ENCODE data around the gene FIG4. TPM values are rescaled to one million over a fixed set of nuclear protein-coding genes. Genes with fewer than 3 reads are reported as not detected.
"Not testable (repeated sequence)": the region's sequence is repeated elsewhere in the genome, so short reads cannot be mapped to it uniquely, and the experiment has no call there.

FIG4 gene
- polyA plus RNA-seq, 3 donors: 23.6 to 25.6 (median 25.1) TPM

GRCh38 chr6:109738667-109739066 is 47.6 kb downstream of the FIG4 start:
- DNase-seq (ENCODE audit: extremely low read depth in 1 of 11, low read depth in 9 of 11, low spot score in 4 of 11): no peak

- DNase-seq (ENCODE audit: extremely low read depth in 1 of 11, low read depth in 9 of 11, low spot score in 4 of 11): no peak
Measured at GRCh38 chr6:109739686-109740085, 48.6 kb downstream of the FIG4 start.

DNA sequence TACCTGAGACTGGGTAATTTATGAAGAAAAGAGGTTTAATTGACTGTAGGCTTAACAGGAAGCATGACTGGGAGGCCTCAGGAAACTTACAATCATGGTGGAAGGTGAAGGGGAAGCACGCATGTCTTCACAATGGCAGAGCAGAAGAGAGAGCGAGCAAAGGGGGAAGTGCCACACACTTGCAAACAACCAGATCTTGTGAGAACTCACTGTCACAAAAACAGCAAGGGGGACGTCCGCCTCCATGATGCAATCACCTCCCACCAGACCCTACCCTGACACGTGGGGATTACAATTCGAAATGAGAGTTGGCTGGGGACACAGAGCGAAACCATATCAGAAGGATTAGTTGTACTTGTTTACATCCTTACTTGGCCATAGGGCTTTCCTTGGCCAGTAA is 49.7 kb downstream of the FIG4 start:
- no peak for DNase-seq (ENCODE audit: extremely low read depth in 1 of 11, low read depth in 9 of 11, low spot score in 4 of 11)

- DNase-seq (ENCODE audit: extremely low read depth in 1 of 11, low read depth in 9 of 11, low spot score in 4 of 11): no peak
Measured at GRCh38 chr6:109743739-109744138, 52.6 kb downstream of the FIG4 start.

- DNase-seq (ENCODE audit: extremely low read depth in 1 of 11, low read depth in 9 of 11, low spot score in 4 of 11): not testable (repeated sequence)
Measured at GRCh38 chr6:109744779-109745178, 53.7 kb downstream of the FIG4 start.

DNA sequence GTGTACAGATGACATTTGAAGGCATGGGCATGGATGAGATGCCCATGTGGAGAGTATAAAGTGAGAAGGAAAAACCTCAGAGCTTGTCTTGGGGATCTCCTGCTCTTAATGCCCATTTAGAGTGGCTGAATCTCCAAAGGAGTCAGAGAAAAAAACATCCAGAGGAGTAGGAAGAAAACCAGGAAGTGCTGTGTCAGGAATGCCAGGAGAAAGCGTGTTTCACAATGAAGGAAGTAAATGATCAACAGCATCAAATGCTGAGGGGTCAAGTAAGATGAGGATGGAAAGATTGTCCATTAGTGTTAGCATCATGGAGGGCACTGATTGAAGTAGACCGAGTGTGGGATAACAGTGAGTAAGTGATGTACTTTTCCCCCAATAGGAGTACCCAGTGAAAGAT is 56.1 kb downstream of the FIG4 start:
- no peak for DNase-seq (ENCODE audit: extremely low read depth in 1 of 11, low read depth in 9 of 11, low spot score in 4 of 11)

- DNase-seq (ENCODE audit: extremely low read depth in 1 of 11, low read depth in 9 of 11, low spot score in 4 of 11): no peak
Measured at GRCh38 chr6:109759098-109759955, 68.2 kb downstream of the FIG4 start.

- no peak for DNase-seq (ENCODE audit: extremely low read depth in 1 of 11, low read depth in 9 of 11, low spot score in 4 of 11)
Measured at GRCh38 chr6:109760208-109760607, 69.1 kb downstream of the FIG4 start.

DNA sequence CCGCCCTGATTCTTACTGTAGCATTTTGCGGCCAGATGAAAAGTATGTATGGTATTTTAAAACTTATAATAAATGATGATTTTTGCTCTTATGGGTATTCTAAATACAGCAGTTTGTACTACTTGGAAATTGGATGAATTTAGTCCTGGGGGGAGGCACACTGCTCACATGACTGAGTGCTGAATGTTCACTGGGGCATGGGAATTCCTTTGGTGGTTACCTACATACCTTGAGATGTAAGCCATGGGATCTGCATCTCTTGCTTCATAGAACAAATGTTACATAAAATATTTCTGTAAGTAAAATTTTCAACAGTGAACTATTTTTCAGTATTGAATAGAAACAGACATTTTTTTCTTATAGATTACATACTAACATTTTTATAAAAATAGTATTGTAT is 71.1 kb downstream of the FIG4 start:
- DNase-seq (ENCODE audit: extremely low read depth in 1 of 11, low read depth in 9 of 11, low spot score in 4 of 11): peak in 2 of 11 donors; percentile 2 to 4

DNA sequence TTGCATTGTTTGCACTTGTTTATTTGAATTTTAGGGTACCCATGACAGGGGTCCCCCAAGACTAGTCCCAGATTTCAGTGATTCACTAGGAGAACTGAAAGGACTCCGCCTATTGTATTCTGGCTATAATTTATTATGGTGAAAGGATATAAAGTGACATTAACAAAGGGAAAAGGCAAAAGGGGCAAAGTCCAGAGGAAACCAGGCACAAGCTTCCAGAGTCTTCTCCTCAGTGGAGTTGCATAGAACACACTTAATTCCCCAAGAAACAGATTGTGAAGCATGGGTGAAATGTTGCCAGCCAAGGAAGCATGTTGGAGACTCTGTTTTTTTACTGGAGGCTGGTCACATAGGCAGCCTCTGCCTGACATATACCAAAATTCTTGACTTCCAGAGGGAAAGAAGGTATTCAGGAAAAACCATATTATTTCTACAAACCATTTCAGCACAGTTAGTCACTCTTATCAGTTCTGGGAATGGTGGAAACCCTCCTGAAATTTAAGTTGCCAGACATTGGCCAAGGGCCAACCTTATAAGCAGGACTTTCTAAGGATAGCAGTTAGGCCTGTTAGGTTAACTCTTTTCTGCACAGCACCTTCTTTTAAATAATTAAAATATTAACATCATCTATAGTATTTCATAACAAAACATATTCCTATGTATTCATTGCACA is 71.8 kb downstream of the FIG4 start:
- DNase-seq (ENCODE audit: extremely low read depth in 1 of 11, low read depth in 9 of 11, low spot score in 4 of 11): no peak

- DNase-seq (ENCODE audit: extremely low read depth in 1 of 11, low read depth in 9 of 11, low spot score in 4 of 11): no peak
Measured at GRCh38 chr6:109766167-109766566, 75.1 kb downstream of the FIG4 start.

GRCh38 chr6:109767961-109768360 is 76.9 kb downstream of the FIG4 start:
- DNase-seq (ENCODE audit: extremely low read depth in 1 of 11, low read depth in 9 of 11, low spot score in 4 of 11): no peak

DNA sequence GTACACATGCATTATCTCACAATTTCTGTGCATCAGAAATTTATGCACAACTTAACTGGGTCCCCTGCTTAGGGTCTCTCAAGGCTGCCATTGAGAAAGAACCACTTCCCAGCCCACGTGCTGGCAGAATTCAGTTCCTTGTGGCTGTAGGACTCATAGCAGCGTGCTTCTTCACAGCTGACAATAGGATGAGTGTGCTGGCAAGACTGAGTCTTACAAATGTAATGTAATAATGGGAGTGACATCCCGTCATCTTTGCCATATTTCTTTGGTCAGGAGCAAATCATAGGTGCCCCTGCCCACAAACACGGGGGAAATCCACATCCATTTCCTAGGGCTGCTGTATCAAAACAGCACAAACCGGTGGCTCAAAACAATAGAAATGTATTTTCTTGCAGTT is 77.4 kb downstream of the FIG4 start:
- no peak for DNase-seq (ENCODE audit: extremely low read depth in 1 of 11, low read depth in 9 of 11, low spot score in 4 of 11)

DNA sequence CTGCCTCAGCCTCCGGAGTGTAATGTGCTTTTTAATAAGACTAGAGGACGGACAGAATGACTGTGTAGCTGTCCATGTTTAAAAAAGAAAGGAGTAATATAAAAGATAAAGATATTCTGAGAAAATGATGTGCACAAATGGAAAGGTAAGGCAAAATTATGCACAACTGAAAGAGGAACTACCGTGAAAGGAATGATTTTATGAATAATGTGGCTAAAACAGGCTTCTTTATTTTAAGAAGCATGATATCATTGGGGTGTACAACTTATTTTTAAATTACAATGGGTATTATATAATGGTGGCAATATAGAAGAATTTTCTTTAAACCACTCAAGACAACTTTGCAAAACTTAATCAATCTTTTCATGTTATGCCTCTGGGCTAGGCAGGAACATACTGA is 78.1 kb downstream of the FIG4 start:
- DNase-seq (ENCODE audit: extremely low read depth in 1 of 11, low read depth in 9 of 11, low spot score in 4 of 11): no peak

GRCh38 chr6:109770047-109770446 is 79.0 kb downstream of the FIG4 start:
- no peak for DNase-seq (ENCODE audit: extremely low read depth in 1 of 11, low read depth in 9 of 11, low spot score in 4 of 11)

DNA sequence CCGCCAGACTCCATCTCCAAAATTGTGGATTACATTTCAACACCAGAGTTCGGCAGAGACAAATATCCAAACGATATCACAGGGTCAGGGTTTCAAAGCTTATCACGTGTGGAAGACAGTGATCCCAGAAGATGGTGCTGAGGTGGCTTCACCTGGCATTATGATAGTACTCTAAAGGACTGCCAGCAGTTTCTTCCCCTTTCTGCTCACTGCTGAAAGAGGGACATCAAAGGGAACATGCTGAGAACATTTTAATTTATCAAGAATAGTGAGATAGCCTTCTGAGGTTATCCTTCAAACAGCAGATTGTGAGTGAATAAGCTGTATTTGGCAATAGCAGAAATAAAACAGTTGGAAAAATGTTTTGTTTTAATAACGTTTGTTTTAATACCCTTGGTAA is 79.7 kb downstream of the FIG4 start:
- DNase-seq (ENCODE audit: extremely low read depth in 1 of 11, low read depth in 9 of 11, low spot score in 4 of 11): no peak

DNA sequence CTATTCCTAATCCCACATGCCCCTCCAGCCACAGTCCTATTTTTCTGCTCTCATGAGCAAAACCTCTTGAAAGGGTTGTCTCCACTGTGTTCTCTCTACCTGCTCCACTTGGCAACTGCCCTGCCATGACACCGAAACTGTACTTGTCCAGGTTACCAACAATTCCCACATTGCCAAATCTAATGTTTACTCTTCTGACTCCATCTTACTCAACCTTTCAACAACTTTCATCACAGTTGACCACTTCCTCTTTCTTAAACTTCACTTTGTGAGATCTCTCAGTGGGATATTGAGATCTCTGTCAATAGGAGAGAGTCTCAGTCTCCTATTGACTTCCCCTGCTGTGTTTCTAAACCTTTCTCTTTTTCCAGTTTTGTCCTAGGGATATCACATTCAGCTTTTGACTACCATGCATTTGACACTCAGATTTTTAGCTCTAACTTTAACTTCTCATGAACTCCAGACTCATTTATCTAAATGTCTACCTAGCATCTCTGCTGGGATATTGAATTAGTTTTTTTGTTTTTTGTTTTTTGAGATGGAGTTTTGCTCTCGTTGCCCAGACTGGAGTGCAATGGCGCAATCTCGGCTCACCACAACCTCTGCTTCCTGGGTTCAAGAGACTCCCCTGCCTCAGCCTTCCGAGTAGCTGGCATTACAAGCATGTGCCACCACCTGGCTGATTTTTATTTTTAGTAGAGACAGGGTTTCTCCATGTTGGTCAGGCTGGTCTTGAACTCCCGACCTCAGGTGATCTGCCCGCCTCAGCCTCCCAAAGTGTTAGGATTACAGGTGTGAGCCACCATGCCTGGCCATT is 81.1 kb downstream of the FIG4 start:
- DNase-seq (ENCODE audit: extremely low read depth in 1 of 11, low read depth in 9 of 11, low spot score in 4 of 11): not testable (repeated sequence)

GRCh38 chr6:109772883-109773431 is 81.9 kb downstream of the FIG4 start:
- no peak for DNase-seq (ENCODE audit: extremely low read depth in 1 of 11, low read depth in 9 of 11, low spot score in 4 of 11)

DNA sequence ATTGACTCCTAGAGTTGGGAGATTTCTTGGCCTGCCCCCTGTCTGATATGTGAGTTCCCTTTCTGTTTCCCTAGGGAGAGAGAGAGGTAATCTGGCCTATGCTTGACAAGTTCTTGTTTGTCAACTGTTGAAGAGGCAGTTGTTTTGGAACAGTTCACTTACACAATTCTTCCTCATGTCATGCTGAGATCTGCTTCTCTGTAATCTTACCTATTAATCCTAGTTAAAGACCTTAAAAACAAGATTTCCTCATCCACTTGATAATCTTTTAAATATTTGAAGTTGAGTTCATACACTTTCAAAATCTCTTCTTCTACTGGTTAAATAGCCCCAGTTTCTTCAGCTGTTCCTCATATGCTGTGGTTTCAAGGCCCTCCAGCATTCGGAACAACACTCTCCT is 89.9 kb downstream of the FIG4 start:
- no peak for DNase-seq (ENCODE audit: extremely low read depth in 1 of 11, low read depth in 9 of 11, low spot score in 4 of 11)
